Activated CD4-positive, alpha-beta T cell treated with anti-CD3 and anti-CD28 coated beads for 24 hours (primary cell): Measurements from ENCODE around the gene ZMIZ1.

Experiments used
- DNase-seq, 2 donors: peaks; one replicate each; pipeline ENCODE4 v3.0.0-alpha.2; 2020; ENCODE audit warnings: low read depth in 2 of 2

The ZMIZ1 gene

GRCh38 chr10:79099898-79100448 is 31.2 kb downstream of the ZMIZ1 start:
- no peak for DNase-seq

- no peak for DNase-seq
These were observed 32.0 kb downstream of the ZMIZ1 start for GRCh38 chr10:79100771-79101170.

- no peak for DNase-seq
These were observed 33.1 kb downstream of the ZMIZ1 start for GRCh38 chr10:79101560-79102497.

- DNase-seq = no peak
These were observed 33.7 kb downstream of the ZMIZ1 start for GRCh38 chr10:79102498-79102874.

GRCh38 chr10:79103129-79103528 is 34.4 kb downstream of the ZMIZ1 start:
- no peak for DNase-seq

GRCh38 chr10:79103585-79103984 is 34.8 kb downstream of the ZMIZ1 start:
- no peak for DNase-seq

GRCh38 chr10:79105150-79105739 is 36.5 kb downstream of the ZMIZ1 start:
- no peak for DNase-seq

GRCh38 chr10:79105818-79106217 is 37.1 kb downstream of the ZMIZ1 start:
- no peak for DNase-seq

GRCh38 chr10:79106256-79107050 is 37.7 kb downstream of the ZMIZ1 start:
- no peak for DNase-seq

GRCh38 chr10:79107736-79108264 is 39.0 kb downstream of the ZMIZ1 start:
- DNase-seq = no peak

GRCh38 chr10:79108728-79109127 is 40.0 kb downstream of the ZMIZ1 start:
- no peak for DNase-seq

- DNase-seq = no peak
These were observed 42.7 kb downstream of the ZMIZ1 start for GRCh38 chr10:79111427-79111826.

- DNase-seq = no peak
These were observed 43.3 kb downstream of the ZMIZ1 start for GRCh38 chr10:79111846-79112614.

GRCh38 chr10:79112881-79113431 is 44.2 kb downstream of the ZMIZ1 start:
- DNase-seq = no peak

- no peak for DNase-seq
These were observed 45.1 kb downstream of the ZMIZ1 start for GRCh38 chr10:79113827-79114226.

- no peak for DNase-seq
These were observed 46.5 kb downstream of the ZMIZ1 start for GRCh38 chr10:79115302-79115701.

GRCh38 chr10:79116368-79116767 is 47.6 kb downstream of the ZMIZ1 start:
- DNase-seq = no peak

GRCh38 chr10:79116801-79117723 is 48.3 kb downstream of the ZMIZ1 start:
- no peak for DNase-seq

- no peak for DNase-seq
These were observed 49.8 kb downstream of the ZMIZ1 start for GRCh38 chr10:79118286-79119202.
